ENCODE data around the gene CCDC81. TPM values are rescaled to one million over a fixed set of nuclear protein-coding genes. Genes with fewer than 3 reads are reported as not detected.
"Not testable (repeated sequence)": the region's sequence is repeated elsewhere in the genome, so short reads cannot be mapped to it uniquely, and the experiment has no call there.

CCDC81 gene
- total RNA-seq, 1 experiment from 2014 or later: 0.11 TPM

DNA sequence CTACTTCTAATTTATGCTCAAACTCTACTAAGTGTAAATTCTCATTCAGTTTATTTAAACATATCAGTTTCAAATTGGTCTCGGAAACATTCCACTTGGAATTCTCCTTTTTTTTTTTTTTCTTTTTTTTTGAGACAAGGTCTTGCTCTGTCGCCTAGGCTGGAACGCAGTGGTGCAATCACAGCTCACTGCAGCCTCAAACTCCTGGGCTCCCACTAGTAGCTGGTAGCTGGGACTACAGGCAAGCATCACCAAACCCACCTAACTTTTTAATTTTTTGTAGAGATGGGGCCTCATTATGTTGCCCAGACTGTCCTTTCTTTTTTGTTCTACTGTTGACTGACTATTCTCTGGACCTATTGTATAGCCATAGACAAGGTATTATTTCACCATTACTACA lies 33.3 kb upstream of the CCDC81 start:
- no peaks in the 10 kb centered on the region for H3K79me2 ChIP-seq (ENCODE audit: low read length)
- DNase-seq: no peak
- H3F3A ChIP-seq (ENCODE audit: low read length, unreplicated experiment): no peaks in the 10 kb centered on the region
- no peaks in the 10 kb centered on the region for H3K27me3 ChIP-seq (ENCODE audit: low read length)
- POLR2A ChIA-PET (ENCODE audit: unreplicated experiment): no interaction called here
- intact Hi-C loops (cut with micrococcal nuclease): no loop called here
- no peaks in the 10 kb centered on the region for H3K9me2 ChIP-seq (replicated peaks; ENCODE audit: low read length)
- H3K27ac ChIP-seq (ENCODE audit: low read length): no peak overlapping the region
- H2AFZ ChIP-seq (ENCODE audit: low read length): no peak overlapping the region
- no TSS peak for BruUV-seq (replicated peaks)
- H3K4me2 ChIP-seq (ENCODE audit: low read length): no peak overlapping the region
- H3K9me3 ChIP-seq (ENCODE audit: low read length): no peaks in the 10 kb centered on the region
- CTCF ChIA-PET: no interaction called here
- H3K4me1 ChIP-seq (ENCODE audit: insufficient read depth, low read length): no peaks in the 10 kb centered on the region
- H3K36me3 ChIP-seq (ENCODE audit: low read depth, low read length): no peaks in the 10 kb centered on the region
- H4K20me1 ChIP-seq (ENCODE audit: low read length): no peaks in the 10 kb centered on the region
- TF ChIP-seq CTCF (conservative IDR thresholded peaks at IDR 0.05; ENCODE audit: low read depth, low read length) (no peak), EZH2phosphoT487 (IDR thresholded peaks at IDR 0.05; ENCODE audit: borderline replicate concordance, low read length) (no peak), EZH2 (IDR thresholded peaks at IDR 0.05; ENCODE audit: low read length, unreplicated experiment) (no peak)
- H3K9ac ChIP-seq (ENCODE audit: low read length): no peak overlapping the region
- no peak overlapping the region for H3K4me3 ChIP-seq (ENCODE audit: low read length)
- ATAC-seq: no peak

- Histone ChIP-seq H3K4me1 (ENCODE audit: insufficient read depth, low read length) (no peaks in the 10 kb centered on the region), H3K4me2 (ENCODE audit: low read length) (no peak overlapping the region), H3K9me3 (ENCODE audit: low read length) (no peaks in the 10 kb centered on the region), H3K4me3 (ENCODE audit: low read length) (no peak overlapping the region), H3K27ac (ENCODE audit: low read length) (no peak overlapping the region), H3F3A (ENCODE audit: low read length, unreplicated experiment) (no peaks in the 10 kb centered on the region), H4K20me1 (ENCODE audit: low read length) (no peaks in the 10 kb centered on the region), H3K36me3 (ENCODE audit: low read depth, low read length) (no peaks in the 10 kb centered on the region), H3K79me2 (ENCODE audit: low read length) (no peaks in the 10 kb centered on the region), H3K9me2 (replicated peaks; ENCODE audit: low read length) (no peaks in the 10 kb centered on the region), H3K27me3 (ENCODE audit: low read length) (no peaks in the 10 kb centered on the region), H3K9ac (ENCODE audit: low read length) (no peak overlapping the region), H2AFZ (ENCODE audit: low read length) (no peak overlapping the region)
- BruUV-seq (replicated peaks): no TSS peak
- ATAC-seq: no peak
- no peak for TF ChIP-seq EZH2phosphoT487 (IDR thresholded peaks at IDR 0.05; ENCODE audit: borderline replicate concordance, low read length)
- no peak for TF ChIP-seq CTCF (conservative IDR thresholded peaks at IDR 0.05; ENCODE audit: low read depth, low read length)
- no peak for TF ChIP-seq EZH2 (IDR thresholded peaks at IDR 0.05; ENCODE audit: low read length, unreplicated experiment)
- POLR2A ChIA-PET (ENCODE audit: unreplicated experiment): no interaction called here
- CTCF ChIA-PET: no interaction called here
- DNase-seq: no peak
- intact Hi-C loops (cut with micrococcal nuclease): no loop called here
Observed at GRCh38 chr11:86346513-86346912, 28.2 kb upstream of the CCDC81 start.

DNA sequence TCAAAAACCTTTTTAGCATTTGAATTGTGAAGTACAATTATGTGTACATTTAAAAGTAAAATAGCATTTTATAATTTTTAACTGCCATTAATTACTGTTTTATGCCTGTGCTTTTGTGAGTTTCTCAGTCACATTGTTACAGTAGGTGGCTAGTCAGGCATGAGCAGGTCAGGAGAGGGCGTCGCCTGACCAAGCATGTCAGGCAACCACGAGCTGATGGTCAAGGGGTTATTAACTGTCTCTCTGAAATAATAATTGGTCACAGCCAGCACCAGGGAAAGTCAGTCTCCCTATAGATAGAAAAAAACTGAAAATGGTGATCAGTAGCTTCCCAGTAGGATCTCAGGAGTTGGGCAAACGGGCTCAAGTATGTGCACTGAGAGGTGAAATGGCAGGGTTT lies 19.4 kb upstream of the CCDC81 start:
- no peaks in the 10 kb centered on the region for H3K9me3 ChIP-seq (ENCODE audit: low read length)
- no peak for TF ChIP-seq EZH2 (IDR thresholded peaks at IDR 0.05; ENCODE audit: low read length, unreplicated experiment)
- TF ChIP-seq EZH2phosphoT487 (IDR thresholded peaks at IDR 0.05; ENCODE audit: borderline replicate concordance, low read length): no peak
- TF ChIP-seq CTCF (conservative IDR thresholded peaks at IDR 0.05; ENCODE audit: low read depth, low read length): no peak
- H3K4me1 ChIP-seq (ENCODE audit: insufficient read depth, low read length): no peaks in the 10 kb centered on the region
- ChIA-PET CTCF (no interaction called here), POLR2A (ENCODE audit: unreplicated experiment) (no interaction called here)
- DNase-seq: no peak
- H3K4me3 ChIP-seq (ENCODE audit: low read length): no peak overlapping the region
- H3F3A ChIP-seq (ENCODE audit: low read length, unreplicated experiment): no peaks in the 10 kb centered on the region
- no peak overlapping the region for H2AFZ ChIP-seq (ENCODE audit: low read length)
- H3K9ac ChIP-seq (ENCODE audit: low read length): no peak overlapping the region
- H3K79me2 ChIP-seq (ENCODE audit: low read length): no peaks in the 10 kb centered on the region
- H3K4me2 ChIP-seq (ENCODE audit: low read length): no peak overlapping the region
- H3K27ac ChIP-seq (ENCODE audit: low read length): no peak overlapping the region
- no peaks in the 10 kb centered on the region for H4K20me1 ChIP-seq (ENCODE audit: low read length)
- BruUV-seq (replicated peaks): no TSS peak
- H3K9me2 ChIP-seq (replicated peaks; ENCODE audit: low read length): no peaks in the 10 kb centered on the region
- intact Hi-C loops (cut with micrococcal nuclease): no loop called here
- no peaks in the 10 kb centered on the region for H3K27me3 ChIP-seq (ENCODE audit: low read length)
- no peaks in the 10 kb centered on the region for H3K36me3 ChIP-seq (ENCODE audit: low read depth, low read length)
- ATAC-seq: no peak

DNA sequence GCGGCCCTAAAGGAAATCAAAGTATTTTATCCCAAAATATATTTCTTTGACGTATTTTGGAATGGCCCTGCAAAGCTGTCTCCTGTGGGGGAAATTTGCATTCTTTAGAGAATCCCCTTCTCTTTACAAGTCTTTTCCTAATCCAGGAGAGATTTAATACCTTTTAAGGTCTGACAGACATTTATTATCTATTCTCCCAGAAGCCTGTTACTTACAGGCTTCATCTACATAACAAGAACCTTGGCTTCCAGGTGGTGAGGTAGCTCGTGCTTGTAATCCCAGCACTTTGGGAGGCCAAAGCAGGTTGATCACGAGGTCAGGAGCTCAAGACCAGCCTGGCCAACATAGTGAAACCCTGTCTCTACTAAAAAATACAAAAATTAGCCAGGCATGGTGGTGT lies 17.3 kb upstream of the CCDC81 start:
- BruUV-seq (replicated peaks); CTCF ChIA-PET; H3K79me2 ChIP-seq (ENCODE audit: low read length); H3K27me3 ChIP-seq (ENCODE audit: low read length); H3K4me1 ChIP-seq (ENCODE audit: insufficient read depth, low read length); H3K9me2 ChIP-seq (replicated peaks; ENCODE audit: low read length); H4K20me1 ChIP-seq (ENCODE audit: low read length); H3K27ac ChIP-seq (ENCODE audit: low read length); DNase-seq; H3F3A ChIP-seq (ENCODE audit: low read length, unreplicated experiment); H2AFZ ChIP-seq (ENCODE audit: low read length); H3K36me3 ChIP-seq (ENCODE audit: low read depth, low read length); H3K4me2 ChIP-seq (ENCODE audit: low read length); intact Hi-C loops (cut with micrococcal nuclease); ATAC-seq; H3K4me3 ChIP-seq (ENCODE audit: low read length); H3K9ac ChIP-seq (ENCODE audit: low read length); POLR2A ChIA-PET (ENCODE audit: unreplicated experiment); H3K9me3 ChIP-seq (ENCODE audit: low read length): not testable (repeated sequence)
